HCT116 (cell line): ENCODE data around the gene CYGB. TPM values are rescaled to one million over a fixed set of nuclear protein-coding genes. Genes with fewer than 3 reads are reported as not detected.
A peak's percentile ranks its signal among the peaks of the same experiment; 100 is the strongest.

Source experiments
- ATAC-seq: fragments of 200-7000 bp; cut with Tn5 transposase; 2 replicates; pipeline ENCODE4 v1.9.1; 2020; ENCODE audit warnings: mild to moderate bottlenecking, moderate library complexity
- BruUV-seq: library from RNA; stranded (reverse); fragments of 400-500 nt; replicated peaks from 2 replicates; lab custom pipeline; 2021; lab: Mats Ljungman, UMichigan
- CTCF ChIA-PET: fragments of 300-600 bp; sonication (Branson Sonifier 250); formaldehyde crosslinking; loops from one replicate; lab custom pipeline; 2021; ENCODE audit warnings: antibody characterized with exemption; lab: Charles Lee
- POLR2A ChIA-PET: fragments of 300-600, 350-600 bp; sonication (Branson Sonifier 250); formaldehyde crosslinking; loops from one replicate; lab custom pipeline; 2021; ENCODE audit warnings: antibody characterized with exemption; lab: Charles Lee
- RAD21 ChIA-PET, 2 experiments: fragments of 300-600 bp; sonication (Branson Sonifier 250); formaldehyde crosslinking; loops; one replicate each; lab custom pipeline; 2023; ENCODE audit warnings: low total read pairs in 2 of 2; ENCODE audit not compliant: uncharacterized antibody in 2 of 2, unreplicated experiment in 2 of 2, low non-redundant PET in 1 of 2; lab: Charles Lee
- DNase-seq: peaks from one replicate; pipeline ENCODE4 v3.0.0-alpha.2; 2010; ENCODE audit warnings: low read depth, low spot score
- H2AFZ ChIP-seq: fragments of 200-600 bp; shearing (Covaris generic), sonication (generic); 2 replicates; pipeline ENCODE4 v1.6.1; 2017; ENCODE audit warnings: low read depth, mixed run types, mixed read lengths, antibody characterized with exemption, low read length; ENCODE audit not compliant: poor library complexity, severe bottlenecking
- H3K27ac ChIP-seq: 2 replicates; pipeline ENCODE4 v1.5.1; 2012; ENCODE audit warnings: low read depth, low read length
- H3K27me3 ChIP-seq: fragments of 200-600 bp; sonication (generic); 2 replicates; pipeline ENCODE4 v1.6.1; 2016; ENCODE audit warnings: mixed run types, low read length, mixed read lengths; ENCODE audit not compliant: insufficient read depth
- H3K36me3 ChIP-seq, 2 experiments: fragments of 200-500 bp in 1 of 2; fragments of 200-600 bp in 1 of 2; sonication (Bioruptor generic) in 1 of 2; sonication (generic) in 1 of 2; 2 replicates each; pipeline versions ENCODE4 v1.5.1 to v1.6.1; 2014 to 2016; ENCODE audit warnings: low read length in 2 of 2, inconsistent platforms in 1 of 2, mixed read lengths in 1 of 2, mixed run types in 1 of 2; ENCODE audit not compliant: insufficient read depth in 2 of 2, control insufficient read depth in 1 of 2
- H3K4me1 ChIP-seq, 2 experiments: fragments of 200-600 bp in 1 of 2; sonication (generic) in 1 of 2; 2 replicates each; pipeline versions ENCODE4 v1.5.1 to v1.6.1; 2012 to 2017; ENCODE audit warnings: low read length in 2 of 2, inconsistent platforms in 1 of 2, mild to moderate bottlenecking in 1 of 2, mixed read lengths in 1 of 2, mixed run types in 1 of 2, moderate library complexity in 1 of 2; ENCODE audit not compliant: insufficient read depth in 2 of 2, control insufficient read depth in 1 of 2
- H3K4me2 ChIP-seq: fragments of 200-600 bp; sonication (generic); 2 replicates; pipeline ENCODE4 v1.6.1; 2017; ENCODE audit warnings: mixed run types, low read length, mixed read lengths
- H3K4me3 ChIP-seq, 2 experiments: fragments of 200-600 bp in 1 of 2; sonication (generic) in 1 of 2; replicated peaks in 1 of 2; 2 replicates each; pipeline ENCODE4 v1.5.1; 2011 to 2016; ENCODE audit warnings: low read length in 2 of 2, control low read depth in 1 of 2, low read depth in 1 of 2, mild to moderate bottlenecking in 1 of 2, mixed read lengths in 1 of 2, mixed run types in 1 of 2
- H3K79me2 ChIP-seq: fragments of 200-600 bp; sonication (generic); 2 replicates; pipeline ENCODE4 v1.6.1; 2017; ENCODE audit warnings: mild to moderate bottlenecking, mixed run types, low read length, moderate library complexity, mixed read lengths; ENCODE audit not compliant: insufficient read depth
- H3K9ac ChIP-seq: fragments of 200-600 bp; sonication (generic); 2 replicates; pipeline ENCODE4 v1.6.1; 2016; ENCODE audit warnings: low read length, mixed read lengths
- H3K9me2 ChIP-seq: fragments of 200-600 bp; sonication (generic), shearing (Covaris generic); 2 replicates; pipeline ENCODE4 v1.6.1; 2017; ENCODE audit warnings: mixed run types, mild to moderate bottlenecking, moderate library complexity; ENCODE audit not compliant: insufficient read depth
- H3K9me3 ChIP-seq, 2 experiments: fragments of 200-500 bp in 1 of 2; fragments of 200-600 bp in 1 of 2; sonication (Bioruptor generic) in 1 of 2; sonication (generic) in 1 of 2; 2 replicates each; pipeline ENCODE4 v1.6.1; 2014 to 2017; ENCODE audit warnings: low read length in 2 of 2, mixed read lengths in 2 of 2, inconsistent platforms in 1 of 2, low read depth in 1 of 2, mild to moderate bottlenecking in 1 of 2, mixed run types in 1 of 2, moderate library complexity in 1 of 2; ENCODE audit not compliant: control insufficient read depth in 1 of 2, insufficient read depth in 1 of 2
- H4K20me1 ChIP-seq: fragments of 200-600 bp; sonication (generic), shearing (Covaris generic); 2 replicates; pipeline ENCODE4 v1.6.1; 2017; ENCODE audit warnings: mixed run types, mild to moderate bottlenecking, moderate library complexity; ENCODE audit not compliant: insufficient read depth
- CBX3 ChIP-seq: IDR thresholded peaks from 2 replicates; pipeline ENCODE4 v1.6.1; 2012; ENCODE audit warnings: low read depth
- ELF1 ChIP-seq: IDR thresholded peaks from 2 replicates; pipeline ENCODE4 v1.6.1; 2012; ENCODE audit warnings: low read depth, borderline replicate concordance
- EZH2phosphoT487 ChIP-seq: fragments of 200-600 bp; IDR thresholded peaks from 2 replicates; pipeline ENCODE4 v1.6.1; 2018; ENCODE audit warnings: antibody characterized with exemption, borderline replicate concordance
- FOSL1 ChIP-seq: IDR thresholded peaks from 2 replicates; pipeline ENCODE4 v1.6.1; 2012; ENCODE audit warnings: low read depth
- JUND ChIP-seq: IDR thresholded peaks from 2 replicates; pipeline ENCODE4 v1.6.1; 2012
- POLR2A ChIP-seq: IDR thresholded peaks from 2 replicates; pipeline ENCODE4 v1.7.0; 2011; ENCODE audit warnings: borderline replicate concordance; ENCODE audit not compliant: insufficient read depth, insufficient read length; ENCODE audit errors: extremely low read depth
- RAD21 ChIP-seq: IDR thresholded peaks from 2 replicates; pipeline ENCODE4 v1.6.1; 2012; ENCODE audit warnings: low read depth, mild to moderate bottlenecking
- SIN3A ChIP-seq: IDR thresholded peaks from 2 replicates; pipeline ENCODE4 v1.6.1; 2012; ENCODE audit warnings: low read depth
- SP1 ChIP-seq: IDR thresholded peaks from 2 replicates; pipeline ENCODE4 v1.6.1; 2012; ENCODE audit warnings: low read depth
- SRF ChIP-seq: IDR thresholded peaks from 2 replicates; pipeline ENCODE4 v1.6.1; 2012; ENCODE audit warnings: low read depth
- TCF7L2 ChIP-seq: IDR thresholded peaks from 2 replicates; pipeline ENCODE4 v1.7.0; 2011; ENCODE audit warnings: borderline replicate concordance, inconsistent platforms; ENCODE audit not compliant: insufficient read depth, insufficient read length; ENCODE audit errors: extremely low read depth
- ZFX ChIP-seq: fragments of 450-650 bp; IDR thresholded peaks from 2 replicates; pipeline ENCODE4 v1.6.1; 2017
- ZNF274 ChIP-seq: fragments of 200-500 bp; sonication (Bioruptor generic); IDR thresholded peaks from 2 replicates; pipeline ENCODE4 v1.6.1; 2014; ENCODE audit warnings: mild to moderate bottlenecking, low read depth, low read length, inconsistent platforms
- intact Hi-C: fragments of 100-400 bp; cut with micrococcal nuclease; formaldehyde crosslinking; loops from 2 replicates; pipeline ENCODE4 v1.10.0; 2022
- total RNA-seq: library from RNA; stranded (reverse); gene quantifications from one replicate; pipeline ENCODE4 v1.2.1, GENCODE V29; 2021; ENCODE audit not compliant: unreplicated experiment
- TF ChIP-seq, protein P1 (sequence below): IDR thresholded peaks from 2 replicates; pipeline ENCODE4 v1.6.1; 2012
- TF ChIP-seq, protein P2 (sequence below): IDR thresholded peaks from 2 replicates; pipeline ENCODE4 v1.6.1; 2012

The CYGB gene
- total RNA-seq, 1 experiment from 2014 or later: 0.66 TPM

DNA sequence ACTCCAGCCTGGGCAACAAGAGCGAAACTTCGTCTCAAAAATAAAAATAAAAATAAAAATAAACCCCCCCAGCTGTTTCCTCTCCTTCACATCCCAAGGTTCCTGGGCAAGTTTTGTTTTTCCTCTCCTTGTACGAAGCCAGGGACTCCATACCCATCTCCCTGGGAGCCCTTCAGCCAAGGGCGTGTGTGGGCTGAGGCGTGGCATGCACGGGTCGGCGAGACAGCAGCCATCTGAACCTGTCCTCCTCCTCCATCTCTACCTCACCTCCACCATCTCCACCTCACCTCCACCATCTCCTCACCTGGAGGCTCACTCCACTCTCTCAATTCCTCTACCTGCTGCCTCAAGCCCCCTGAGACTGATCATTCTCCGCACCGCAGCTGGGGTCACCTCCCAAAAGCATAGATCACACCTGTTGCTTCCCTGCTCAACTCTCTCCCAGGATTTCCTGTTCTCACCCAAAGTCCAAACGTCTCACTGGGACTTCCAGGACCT is 53.2 kb downstream of the CYGB start:
- H3K4me3 ChIP-seq: no peak overlapping the region
- no peaks in the 10 kb centered on the region for H3K27me3 ChIP-seq
- BruUV-seq: no TSS peak
- DNase-seq: no peak
- H3K4me1 ChIP-seq: peaks cover 23 to 34% of the 10 kb centered on the region in 2 experiments
- no peaks in the 10 kb centered on the region for H3K9me2 ChIP-seq
- no peak overlapping the region for H2AFZ ChIP-seq
- peak overlapping the region; percentile 16 for H3K27ac ChIP-seq
- no peaks in the 10 kb centered on the region for H4K20me1 ChIP-seq
- TF ChIP-seq SP1: no peak
- no peak for TF ChIP-seq SRF
- TF ChIP-seq TCF7L2: no peak
- no peak for TF ChIP-seq CBX3
- TF ChIP-seq, protein P1, sequence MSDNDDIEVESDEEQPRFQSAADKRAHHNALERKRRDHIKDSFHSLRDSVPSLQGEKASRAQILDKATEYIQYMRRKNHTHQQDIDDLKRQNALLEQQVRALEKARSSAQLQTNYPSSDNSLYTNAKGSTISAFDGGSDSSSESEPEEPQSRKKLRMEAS: no peak
- TF ChIP-seq ZFX: no peak
- no peak for TF ChIP-seq RAD21
- no peak for TF ChIP-seq JUND
- H3K9me3 ChIP-seq: no peaks in the 10 kb centered on the region
- H3K9ac ChIP-seq: no peak overlapping the region
- ChIA-PET POLR2A (interaction anchor here (1.0 kb wide), 1 partner anchor 9 kb away, joined by 3 read pairs; no protein-coding TSS in a partner anchor), RAD21 (no interaction called here), CTCF (no interaction called here)
- peak; percentile 35 for ATAC-seq
- H3K79me2 ChIP-seq: no peaks in the 10 kb centered on the region
- H3K4me2 ChIP-seq: peak overlapping the region; percentile 42
- intact Hi-C loops: loop anchor here (1.0 kb wide), 1 partner anchor 16 kb away; no protein-coding TSS in a partner anchor
- peaks cover 5 to 10% of the 10 kb centered on the region in 2 experiments; a peak in 1 of 4 replicates for H3K36me3 ChIP-seq

DNA sequence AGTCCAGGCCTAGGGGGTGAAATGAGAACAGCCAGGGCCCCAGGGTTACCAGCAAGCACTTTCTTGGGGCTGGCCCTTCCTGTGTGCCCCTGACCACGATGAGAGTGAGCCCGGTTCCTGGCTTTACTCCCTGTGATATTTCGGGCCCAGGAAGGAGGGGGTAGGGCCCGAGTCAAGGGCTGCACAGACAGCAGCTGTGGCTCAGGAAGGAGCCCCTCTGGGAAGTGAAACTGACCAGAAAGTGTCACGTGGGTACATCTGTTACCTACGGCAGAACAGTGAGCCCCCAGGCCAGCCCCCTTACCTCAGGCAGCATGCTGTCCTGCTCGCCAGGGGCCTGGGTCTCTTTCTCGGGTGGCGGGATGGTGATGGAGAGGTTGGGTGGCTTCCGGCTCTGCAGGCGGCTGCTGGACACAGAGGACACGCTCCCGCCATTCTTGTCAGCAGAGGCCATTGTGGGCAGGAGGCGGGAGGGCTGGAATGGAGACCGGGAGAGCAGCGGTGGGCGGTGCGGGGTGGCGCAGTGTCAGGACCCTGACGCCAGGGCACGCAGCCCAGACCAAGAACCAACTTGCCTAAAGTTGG is 56.3 kb downstream of the CYGB start:
- Histone ChIP-seq H3K79me2 (no peaks in the 10 kb centered on the region), H3K4me3 (no peak overlapping the region), H3K36me3 (peaks cover 6 to 9% of the 10 kb centered on the region in 2 experiments; a peak in 2 of 4 replicates), H3K27me3 (no peaks in the 10 kb centered on the region), H2AFZ (no peak overlapping the region), H3K27ac (no peak overlapping the region), H3K4me2 (no peak overlapping the region), H3K9me3 (no peaks in the 10 kb centered on the region), H3K9ac (no peak overlapping the region), H3K9me2 (no peaks in the 10 kb centered on the region), H4K20me1 (no peaks in the 10 kb centered on the region), H3K4me1 (peaks cover 19 to 28% of the 10 kb centered on the region in 2 experiments)
- ATAC-seq (no peak), DNase-seq (no peak)
- no TSS peak for BruUV-seq
- TF ChIP-seq ZNF274 (no peak), SIN3A (no peak), EZH2phosphoT487 (no peak), ELF1 (no peak), RAD21 (no peak), SP1 (no peak), SRF (no peak), FOSL1 (no peak), POLR2A (no peak)
- TF ChIP-seq, protein P1: no peak
- TF ChIP-seq, protein P2, sequence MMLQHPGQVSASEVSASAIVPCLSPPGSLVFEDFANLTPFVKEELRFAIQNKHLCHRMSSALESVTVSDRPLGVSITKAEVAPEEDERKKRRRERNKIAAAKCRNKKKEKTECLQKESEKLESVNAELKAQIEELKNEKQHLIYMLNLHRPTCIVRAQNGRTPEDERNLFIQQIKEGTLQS: no peak
- intact Hi-C loops: no loop called here
- CTCF ChIA-PET: no interaction called here
- RAD21 ChIA-PET: no interaction called here
- POLR2A ChIA-PET: no interaction called here
